NB4 (cell line): ENCODE measurements around the gene DENND1A.

Experiments used
- POLR2A ChIP-seq: IDR thresholded peaks from 2 replicates; pipeline ENCODE4 v1.6.1; 2011; ENCODE audit warnings: mild to moderate bottlenecking; ENCODE audit not compliant: insufficient read length; ENCODE audit errors: extremely low read depth
- TF ChIP-seq, protein P1 (sequence below): IDR thresholded peaks from one replicate; pipeline ENCODE4 v1.5.1; 2012; ENCODE audit warnings: low read depth, low read length

DNA sequence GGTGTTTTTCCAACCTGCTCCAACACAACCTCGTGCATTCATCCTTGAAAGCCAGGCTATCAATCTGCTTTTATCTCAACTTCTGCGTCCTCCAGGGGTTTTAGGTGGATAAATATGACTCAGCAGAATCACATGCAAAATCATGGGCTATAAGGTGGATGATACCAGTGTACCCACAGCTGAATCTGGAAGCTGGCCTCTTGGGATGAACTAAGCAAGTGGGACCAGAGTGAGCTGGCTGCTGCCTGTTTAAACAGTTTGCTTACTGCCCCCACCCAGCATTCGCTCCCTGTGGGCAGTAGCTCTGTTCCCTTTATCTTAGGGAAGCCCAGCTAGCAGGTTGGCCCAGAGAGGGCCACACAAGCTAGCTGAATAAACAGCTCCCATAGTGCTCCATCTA lies 379.9 kb downstream of the DENND1A start:
- TF ChIP-seq, protein P1, sequence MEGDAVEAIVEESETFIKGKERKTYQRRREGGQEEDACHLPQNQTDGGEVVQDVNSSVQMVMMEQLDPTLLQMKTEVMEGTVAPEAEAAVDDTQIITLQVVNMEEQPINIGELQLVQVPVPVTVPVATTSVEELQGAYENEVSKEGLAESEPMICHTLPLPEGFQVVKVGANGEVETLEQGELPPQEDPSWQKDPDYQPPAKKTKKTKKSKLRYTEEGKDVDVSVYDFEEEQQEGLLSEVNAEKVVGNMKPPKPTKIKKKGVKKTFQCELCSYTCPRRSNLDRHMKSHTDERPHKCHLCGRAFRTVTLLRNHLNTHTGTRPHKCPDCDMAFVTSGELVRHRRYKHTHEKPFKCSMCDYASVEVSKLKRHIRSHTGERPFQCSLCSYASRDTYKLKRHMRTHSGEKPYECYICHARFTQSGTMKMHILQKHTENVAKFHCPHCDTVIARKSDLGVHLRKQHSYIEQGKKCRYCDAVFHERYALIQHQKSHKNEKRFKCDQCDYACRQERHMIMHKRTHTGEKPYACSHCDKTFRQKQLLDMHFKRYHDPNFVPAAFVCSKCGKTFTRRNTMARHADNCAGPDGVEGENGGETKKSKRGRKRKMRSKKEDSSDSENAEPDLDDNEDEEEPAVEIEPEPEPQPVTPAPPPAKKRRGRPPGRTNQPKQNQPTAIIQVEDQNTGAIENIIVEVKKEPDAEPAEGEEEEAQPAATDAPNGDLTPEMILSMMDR: no peak
- TF ChIP-seq POLR2A: no peak
